HL-60 (cell line): ENCODE data around the gene OSBPL2.

Source experiments
- CTCF ChIP-seq: IDR thresholded peaks from one replicate; pipeline ENCODE4 v1.5.1; 2011; ENCODE audit warnings: low read length, control low read depth, inconsistent platforms; ENCODE audit not compliant: insufficient read depth
- GABPA ChIP-seq: IDR thresholded peaks from 2 replicates; pipeline ENCODE4 v1.6.1; 2012; ENCODE audit warnings: low read depth
- POLR2AphosphoS5 ChIP-seq: IDR thresholded peaks from 2 replicates; pipeline ENCODE4 v1.6.1; 2012; ENCODE audit warnings: low read depth

- TF ChIP-seq CTCF (no peak), POLR2AphosphoS5 (no peak), GABPA (no peak)
Measured at GRCh38 chr20:62234339-62234738, 4.0 kb upstream of the OSBPL2 start.
